ENCODE data around the gene CATSPER3. TPM values are rescaled to one million over a fixed set of nuclear protein-coding genes. Genes with fewer than 3 reads are reported as not detected.

CATSPER3 gene
- total and polyA plus RNA-seq, 2 of the 8 experiments (the other 6 are each of a cell fraction or from before 2014, with no cell fraction given) = 0.62 TPM; not detected in 1

- 0 out of 2 replicates have a peak overlapping the region, but pooled peaks have one; percentile 39 for H2AK5ac ChIP-seq (ENCODE audit: low read depth, low read length)
- ChIA-PET CTCF (ENCODE audit: partially characterized antibody) (interaction anchor here (1.0 to 2.6 kb wide), 9 partner anchors 9 to 296 kb away, joined by 3 to 10 read pairs (median 4); no protein-coding TSS in a partner anchor), POLR2A (ENCODE audit: partially characterized antibody) (interaction anchor here (1.0 to 1.2 kb wide), 2 partner anchors 10 kb away, joined by 4 read pairs; no protein-coding TSS in a partner anchor)
- no peak for TF ChIP-seq NANOG (IDR thresholded peaks at IDR 0.05; ENCODE audit: insufficient read depth, low read depth, low read length, poor library complexity, severe bottlenecking)
- no peak for TF ChIP-seq EP300 (IDR thresholded peaks at IDR 0.05; ENCODE audit: borderline replicate concordance in 1 of 2, low read depth in 2 of 2, low read length in 2 of 2)
- TF ChIP-seq MAFK (IDR thresholded peaks at IDR 0.05; ENCODE audit: low read depth, low read length) = no peak
- no peak for TF ChIP-seq CTBP2 (IDR thresholded peaks at IDR 0.05; ENCODE audit: borderline replicate concordance, insufficient read depth, insufficient read length, low read length)
- no peak for TF ChIP-seq CTCF (IDR thresholded peaks at IDR 0.05; ENCODE audit: control extremely low read depth in 1 of 3, insufficient read depth in 1 of 3, low read depth in 1 of 3, low read length in 3 of 3)
- TF ChIP-seq HDAC6 (IDR thresholded peaks at IDR 0.05; ENCODE audit: low read depth, low read length) = no peak
- no peak for TF ChIP-seq FOSL1 (IDR thresholded peaks at IDR 0.05; ENCODE audit: insufficient read depth, low read depth, low read length)
- H4K20me1 ChIP-seq (replicated peaks in 1 of 2; ENCODE audit: control insufficient read depth in 1 of 2, insufficient read depth in 2 of 2, low read length in 2 of 2) = peaks cover 36 to 54% of the 10 kb centered on the region in 2 experiments
- no peak overlapping the region for H2BK5ac ChIP-seq (ENCODE audit: low read depth, low read length)
- H3K18ac ChIP-seq (ENCODE audit: extremely low read depth, low read length) = no peak overlapping the region; the same call in 1 of the 2 replicates
- H2AFZ ChIP-seq (ENCODE audit: low read length) = no peak overlapping the region
- H3K9ac ChIP-seq (replicated peaks in 1 of 4; ENCODE audit: extremely low read depth in 1 of 4, low read depth in 3 of 4, low read length in 3 of 4) = no peak overlapping the region
- FAIRE-seq (no peak), DNase-seq (ENCODE audit: low read depth in 1 of 2, low spot score in 2 of 2) (no peak)
- peaks cover 94 to 99% (median 96%) of the 10 kb centered on the region in 4 experiments for H3K27me3 ChIP-seq (replicated peaks in 1 of 4; ENCODE audit: control insufficient read depth in 3 of 4, extremely low read depth in 1 of 4, insufficient read depth in 3 of 4, low read length in 3 of 4)
- H3K27ac ChIP-seq (ENCODE audit: low read depth, low read length) = no peak overlapping the region
- H2BK120ac ChIP-seq (replicated peaks; ENCODE audit: low read depth, low read length) = no peak overlapping the region
- no peak overlapping the region for H3K14ac ChIP-seq (ENCODE audit: insufficient read length)
- no peak overlapping the region for H3K56ac ChIP-seq (replicated peaks; ENCODE audit: insufficient read length, low read depth, low read length)
- no peak overlapping the region for H3K4me3 ChIP-seq (ENCODE audit: extremely low read depth in 1 of 4, insufficient read depth in 2 of 4, low read depth in 3 of 4, low read length in 4 of 4)
- H3K23me2 ChIP-seq (ENCODE audit: low read depth, low read length) = peaks cover 13% of the 10 kb centered on the region; the same call in 1 of the 2 replicates
- H3K4me2 ChIP-seq (ENCODE audit: insufficient read depth in 1 of 2, low read depth in 2 of 2, low read length in 2 of 2) = no peak overlapping the region; a peak in 1 of 4 replicates
- 0 out of 2 replicates have a peak, but pooled peaks cover 2% of the 10 kb centered on the region for H3K79me1 ChIP-seq (ENCODE audit: low read depth, low read length)
- H3K4me1 ChIP-seq (replicated peaks in 1 of 4; ENCODE audit: control insufficient read depth in 3 of 4, insufficient read depth in 4 of 4, low read length in 3 of 4) = peaks cover 0 to 32% (median 24%) of the 10 kb centered on the region in 4 experiments; a peak in 5 of 7 replicates
- no peak overlapping the region for H4K91ac ChIP-seq (replicated peaks; ENCODE audit: insufficient read length, low read length)
- peaks cover 0 to 9% (median 0%) of the 10 kb centered on the region in 4 experiments; a peak in 1 of 8 replicates for H3K36me3 ChIP-seq (ENCODE audit: control insufficient read depth in 2 of 4, insufficient read depth in 4 of 4, low read length in 3 of 4)
- 22% methylated on average over 5 of the region's 6 CpGs; no CpG with 5 or more reads in 1 of the 2 experiments for WGBS, 2 experiments (ENCODE audit: extremely low coverage in 1 of 2, insufficient coverage in 1 of 2, insufficient read length in 1 of 2, insufficient replicate concordance in 2 of 2, low coverage in 1 of 2, low lambda C conversion rate in 2 of 2, missing lambda C conversion rate in 1 of 2)
- 0 out of 2 replicates have a peak overlapping the region, but pooled peaks have one; percentile 80 for H2BK20ac ChIP-seq (ENCODE audit: low read length)
- no peaks in the 10 kb centered on the region for H3K9me3 ChIP-seq (ENCODE audit: insufficient read depth in 2 of 2, low read depth in 1 of 2, low read length in 1 of 2)
- no peak overlapping the region for H2BK15ac ChIP-seq (ENCODE audit: low read length)
- no peak overlapping the region for H3K4ac ChIP-seq (replicated peaks; ENCODE audit: insufficient read length, low read depth, low read length)
- no peak overlapping the region for H4K8ac ChIP-seq (ENCODE audit: extremely low read depth, insufficient read depth, low read length)
- H3K23ac ChIP-seq (ENCODE audit: insufficient read length) = no peak overlapping the region
- no peak overlapping the region for H4K5ac ChIP-seq (ENCODE audit: insufficient read length, low read depth, low read length)
- no peaks in the 10 kb centered on the region for H3K79me2 ChIP-seq (ENCODE audit: control insufficient read depth in 1 of 2, insufficient read depth in 2 of 2, low read length in 2 of 2)
- H2BK12ac ChIP-seq (ENCODE audit: low read depth, low read length) = 0 out of 2 replicates have a peak overlapping the region, but pooled peaks have one; percentile 84
These were observed 67.9 kb downstream of the CATSPER3 start for GRCh38 chr5:135035678-135036030.
